K562 (cell line): ENCODE data around the gene PLD6. TPM values are rescaled to one million over a fixed set of nuclear protein-coding genes. Genes with fewer than 3 reads are reported as not detected.

Source experiments
- ATF7 ChIP-seq: fragments of 450-650 bp; IDR thresholded peaks from 2 replicates; pipeline ENCODE4 v1.7.1; 2014; ENCODE audit warnings: mild to moderate bottlenecking, moderate library complexity
- CBX3 ChIP-seq, 2 experiments: IDR thresholded peaks; 1 replicate in 1 of 2; 2 replicates in 1 of 2; pipeline ENCODE4 v1.6.1; 2012; ENCODE audit warnings: inconsistent platforms in 2 of 2, low read length in 2 of 2, borderline replicate concordance in 1 of 2, control low read depth in 1 of 2
- FOXJ3 ChIP-seq: sonication (generic); formaldehyde crosslinking; IDR thresholded peaks from 2 replicates; pipeline ENCODE4 v1.4.0; 2020; ENCODE audit warnings: mild to moderate bottlenecking, missing genetic modification reagents
- KDM5B ChIP-seq: fragments of 200-600 bp; sonication (generic); IDR thresholded peaks from 2 replicates; pipeline ENCODE4 v1.6.1; 2012; ENCODE audit warnings: low read depth, mild to moderate bottlenecking, moderate library complexity, low read length, control low read depth, inconsistent platforms; ENCODE audit not compliant: insufficient replicate concordance
- MGA ChIP-seq: fragments of 450-650 bp; IDR thresholded peaks from 2 replicates; pipeline ENCODE4 v1.6.1; 2016; ENCODE audit warnings: mild to moderate bottlenecking, moderate library complexity
- MYC ChIP-seq, 2 experiments: fragments of 250-450 bp in 1 of 2; sonication (Bioruptor Pico) in 1 of 2; IDR thresholded peaks; 2 replicates each; pipeline versions ENCODE4 v1.5.1 to v1.6.1; 2012 to 2021; ENCODE audit warnings: low read depth in 2 of 2, borderline replicate concordance in 1 of 2, improper control_type of control experiment in 1 of 2, low read length in 1 of 2, mild to moderate bottlenecking in 1 of 2, moderate library complexity in 1 of 2
- NKRF ChIP-seq: fragments of 450-650 bp; IDR thresholded peaks from 2 replicates; pipeline ENCODE4 v1.6.1; 2016; ENCODE audit warnings: borderline replicate concordance
- ZNF3 ChIP-seq: fragments of 250-450 bp; sonication (Bioruptor Pico); IDR thresholded peaks from 2 replicates; pipeline ENCODE4 v1.5.0; 2021; ENCODE audit warnings: mild to moderate bottlenecking, moderate library complexity
- polyA plus RNA-seq, 8 experiments: library from polyadenylated mRNA; depleted of rRNA in 4 of 8; stranded (reverse) in 5 of 8; unstranded in 3 of 8; fragments of >200 nt; fragmentation: Nextera tagmentation in 2 of 8; fragmentation: Illumina TruSeq in 1 of 8; extraction: Ambion mirVana in 2 of 8; extraction: Trizol in 1 of 8; gene quantifications; 2 replicates each; pipeline versions ENCODE4 v1.2.1 to v1.2.3, GENCODE V29; 2011 to 2014; ENCODE audit warnings: inconsistent platforms in 1 of 8, missing spikeins in 1 of 8
- total RNA-seq, 7 experiments: library from RNA; depleted of rRNA in 6 of 7; stranded (reverse); fragments of >200 nt in 6 of 7; fragmentation: Illumina TruSeq in 2 of 7; extraction: Trizol in 2 of 7; gene quantifications; 2 replicates each; pipeline versions ENCODE4 v1.2.1 to v1.2.3, GENCODE V29; 2011 to 2021; ENCODE audit warnings: low replicate concordance in 1 of 7
- TF ChIP-seq, protein P1 (sequence below): fragments of 150-350 bp; conservative IDR thresholded peaks from 2 replicates; pipeline ENCODE4 v1.6.1; 2014; ENCODE audit warnings: low read length

PLD6 gene
- total and polyA plus RNA-seq, 9 of the 15 experiments (the other 6 are each of a cell fraction or from before 2014, with no cell fraction given), result 3.6 to 15.6 (median 10.0) TPM

- TF ChIP-seq CBX3 (IDR thresholded peaks at IDR 0.05; ENCODE audit: borderline replicate concordance in 1 of 2, low read length in 2 of 2) (no peak), NKRF (peak; percentile 25; the same call in 1 of the 2 replicates), MYC (IDR thresholded peaks at IDR 0.05; ENCODE audit: low read depth, low read length) (peak; percentile 43; the same call in 1 of the 2 replicates), MYC (CRISPR knock-in tag; IDR thresholded peaks at IDR 0.05; ENCODE audit: borderline replicate concordance, low read depth) (no peak), ATF7 (no peak), MGA (peak; percentile 25; the same call in 1 of the 2 replicates), FOXJ3 (no peak), ZNF3 (no peak), KDM5B (no peak)
- TF ChIP-seq, protein P1, sequence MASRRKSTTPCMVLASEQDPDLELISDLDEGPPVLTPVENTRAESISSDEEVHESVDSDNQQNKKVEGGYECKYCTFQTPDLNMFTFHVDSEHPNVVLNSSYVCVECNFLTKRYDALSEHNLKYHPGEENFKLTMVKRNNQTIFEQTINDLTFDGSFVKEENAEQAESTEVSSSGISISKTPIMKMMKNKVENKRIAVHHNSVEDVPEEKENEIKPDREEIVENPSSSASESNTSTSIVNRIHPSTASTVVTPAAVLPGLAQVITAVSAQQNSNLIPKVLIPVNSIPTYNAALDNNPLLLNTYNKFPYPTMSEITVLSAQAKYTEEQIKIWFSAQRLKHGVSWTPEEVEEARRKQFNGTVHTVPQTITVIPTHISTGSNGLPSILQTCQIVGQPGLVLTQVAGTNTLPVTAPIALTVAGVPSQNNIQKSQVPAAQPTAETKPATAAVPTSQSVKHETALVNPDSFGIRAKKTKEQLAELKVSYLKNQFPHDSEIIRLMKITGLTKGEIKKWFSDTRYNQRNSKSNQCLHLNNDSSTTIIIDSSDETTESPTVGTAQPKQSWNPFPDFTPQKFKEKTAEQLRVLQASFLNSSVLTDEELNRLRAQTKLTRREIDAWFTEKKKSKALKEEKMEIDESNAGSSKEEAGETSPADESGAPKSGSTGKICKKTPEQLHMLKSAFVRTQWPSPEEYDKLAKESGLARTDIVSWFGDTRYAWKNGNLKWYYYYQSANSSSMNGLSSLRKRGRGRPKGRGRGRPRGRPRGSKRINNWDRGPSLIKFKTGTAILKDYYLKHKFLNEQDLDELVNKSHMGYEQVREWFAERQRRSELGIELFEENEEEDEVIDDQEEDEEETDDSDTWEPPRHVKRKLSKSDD, result no peak
Observed at GRCh38 chr17:17204635-17205231, 1.4 kb downstream of the PLD6 start (continued).
